AG09309 (cell line): ENCODE measurements around the gene TBC1D30.

Experiments
- DNase-seq: peaks from one replicate; pipeline ENCODE4 v3.0.0-alpha.2; 2010; ENCODE audit warnings: low read depth
- H3K4me3 ChIP-seq: 2 replicates; pipeline ENCODE4 v1.5.1; 2011; ENCODE audit warnings: mild to moderate bottlenecking, low read depth, low read length, moderate library complexity; ENCODE audit not compliant: control insufficient read depth
- TF ChIP-seq, protein P1 (sequence below): IDR thresholded peaks from 2 replicates; pipeline ENCODE4 v1.5.1; 2011; ENCODE audit warnings: mild to moderate bottlenecking, low read depth, low read length, inconsistent platforms; ENCODE audit not compliant: insufficient read depth, control insufficient read depth; ENCODE audit errors: missing control alignments

TBC1D30 gene

DNA sequence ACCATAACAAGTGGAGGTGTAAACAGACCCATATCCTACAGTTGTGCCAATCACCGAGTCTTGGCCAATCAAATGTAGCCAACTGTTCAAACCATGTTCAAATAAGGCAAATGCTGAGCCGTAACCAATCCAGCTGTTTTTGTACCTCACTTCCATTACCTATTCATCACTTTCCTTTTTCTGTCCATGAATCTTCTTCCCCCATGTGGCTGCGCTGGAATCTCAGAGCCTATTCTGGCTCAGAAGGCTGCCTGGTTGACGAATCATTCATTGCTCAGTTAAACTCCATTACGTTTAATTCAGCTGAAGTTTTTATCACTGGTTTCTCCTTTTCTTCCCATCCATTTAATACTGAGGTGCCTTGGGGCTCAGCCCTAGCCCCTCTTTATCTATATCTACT is 71.1 kb downstream of the TBC1D30 start:
- no peak overlapping the region for H3K4me3 ChIP-seq
- no peak for DNase-seq
- TF ChIP-seq, protein P1, sequence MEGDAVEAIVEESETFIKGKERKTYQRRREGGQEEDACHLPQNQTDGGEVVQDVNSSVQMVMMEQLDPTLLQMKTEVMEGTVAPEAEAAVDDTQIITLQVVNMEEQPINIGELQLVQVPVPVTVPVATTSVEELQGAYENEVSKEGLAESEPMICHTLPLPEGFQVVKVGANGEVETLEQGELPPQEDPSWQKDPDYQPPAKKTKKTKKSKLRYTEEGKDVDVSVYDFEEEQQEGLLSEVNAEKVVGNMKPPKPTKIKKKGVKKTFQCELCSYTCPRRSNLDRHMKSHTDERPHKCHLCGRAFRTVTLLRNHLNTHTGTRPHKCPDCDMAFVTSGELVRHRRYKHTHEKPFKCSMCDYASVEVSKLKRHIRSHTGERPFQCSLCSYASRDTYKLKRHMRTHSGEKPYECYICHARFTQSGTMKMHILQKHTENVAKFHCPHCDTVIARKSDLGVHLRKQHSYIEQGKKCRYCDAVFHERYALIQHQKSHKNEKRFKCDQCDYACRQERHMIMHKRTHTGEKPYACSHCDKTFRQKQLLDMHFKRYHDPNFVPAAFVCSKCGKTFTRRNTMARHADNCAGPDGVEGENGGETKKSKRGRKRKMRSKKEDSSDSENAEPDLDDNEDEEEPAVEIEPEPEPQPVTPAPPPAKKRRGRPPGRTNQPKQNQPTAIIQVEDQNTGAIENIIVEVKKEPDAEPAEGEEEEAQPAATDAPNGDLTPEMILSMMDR = no peak

DNA sequence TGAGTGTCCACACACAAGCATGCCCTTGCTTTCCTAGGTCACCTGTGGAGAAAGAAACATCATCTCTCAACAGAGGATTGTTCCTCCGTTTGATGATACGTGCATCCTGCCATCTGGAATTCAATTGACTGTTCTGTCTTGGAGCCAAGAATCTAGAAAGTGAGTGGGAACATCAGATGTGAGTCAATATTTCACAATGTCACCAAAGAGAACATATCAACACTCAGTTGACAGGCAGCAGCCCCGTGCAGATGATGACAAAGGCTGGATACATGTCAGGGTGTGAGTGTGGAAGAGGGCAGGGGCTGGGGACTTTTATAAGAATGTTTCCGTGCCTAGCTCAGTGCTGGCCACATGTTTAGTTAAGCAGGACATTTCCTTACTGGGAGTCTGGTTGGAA is 76.1 kb downstream of the TBC1D30 start:
- H3K4me3 ChIP-seq = no peak overlapping the region
- TF ChIP-seq, protein P1 = no peak
- DNase-seq = no peak

DNA sequence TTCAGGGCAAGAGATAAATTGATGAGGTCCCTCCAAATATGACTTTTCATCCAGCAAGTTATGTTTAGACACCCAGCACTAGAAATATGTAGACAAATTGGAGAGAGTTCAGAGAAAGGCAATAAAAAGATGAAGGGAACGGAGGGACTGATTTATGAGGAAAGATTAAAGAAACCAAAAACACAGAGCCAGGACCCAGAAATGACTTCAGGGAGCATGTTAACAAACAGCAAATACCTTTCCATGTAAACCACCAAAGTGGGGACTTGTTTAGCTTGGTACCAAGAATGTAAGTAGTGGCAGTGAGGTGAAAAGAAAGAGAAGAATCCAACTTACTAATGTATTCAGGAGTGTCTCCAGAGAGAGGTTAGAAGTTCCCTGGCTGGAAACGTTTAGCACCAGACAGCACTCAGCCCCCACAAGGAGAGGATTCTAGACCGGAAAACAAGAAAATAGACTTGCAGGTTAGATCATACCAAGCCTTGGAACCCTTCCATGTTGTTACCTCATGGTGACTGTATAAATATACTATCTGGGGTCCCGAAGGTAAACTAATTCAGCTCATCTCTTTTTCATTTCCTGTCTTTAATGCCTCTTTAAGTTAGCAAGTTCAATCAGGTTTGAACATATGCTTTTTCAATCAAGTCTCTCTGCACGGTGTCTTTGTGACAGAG is 79.2 kb downstream of the TBC1D30 start:
- DNase-seq = no peak
- H3K4me3 ChIP-seq = no peak overlapping the region
- TF ChIP-seq, protein P1 = no peak

DNA sequence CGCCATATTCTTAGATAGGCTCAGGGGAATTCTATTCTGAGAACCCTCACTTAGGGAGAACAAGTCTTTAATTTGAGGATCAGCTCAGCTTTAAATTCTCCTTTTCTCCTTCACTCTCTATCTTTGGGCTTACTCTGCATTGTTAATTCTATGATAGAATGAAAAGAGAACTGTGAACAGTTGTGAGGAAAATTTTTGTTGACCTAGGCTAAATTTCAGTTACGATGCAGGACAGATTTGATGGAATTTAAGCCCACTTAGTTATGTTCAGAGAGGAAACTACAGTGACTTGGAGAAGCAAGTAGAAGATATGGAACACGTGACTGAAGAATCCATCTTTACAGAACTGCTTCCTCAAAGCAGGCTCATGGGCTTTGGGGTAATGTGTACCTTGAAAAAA is 82.7 kb downstream of the TBC1D30 start:
- DNase-seq = no peak
- TF ChIP-seq, protein P1 = no peak
- H3K4me3 ChIP-seq = no peak overlapping the region

DNA sequence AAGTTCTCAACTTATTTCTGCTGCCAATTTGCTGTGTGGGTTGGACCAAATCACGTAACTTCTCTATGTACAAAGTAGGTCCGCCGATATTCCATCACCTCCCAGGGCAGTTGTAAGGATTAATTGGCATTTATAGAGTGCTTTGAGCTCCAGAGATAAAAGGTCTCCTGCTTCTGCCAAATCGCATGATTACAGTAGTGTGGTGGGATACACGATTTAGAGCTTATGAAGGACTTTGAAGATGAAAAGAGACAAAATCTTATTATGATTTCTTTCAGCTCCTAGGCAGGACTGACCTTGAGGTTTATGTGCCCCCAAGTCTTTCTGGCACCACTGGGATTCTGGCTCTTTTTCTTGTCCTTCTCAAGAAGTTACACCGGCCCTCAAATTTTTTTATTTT is 84.7 kb downstream of the TBC1D30 start:
- TF ChIP-seq, protein P1 = no peak
- H3K4me3 ChIP-seq = no peak overlapping the region
- DNase-seq = no peak

DNA sequence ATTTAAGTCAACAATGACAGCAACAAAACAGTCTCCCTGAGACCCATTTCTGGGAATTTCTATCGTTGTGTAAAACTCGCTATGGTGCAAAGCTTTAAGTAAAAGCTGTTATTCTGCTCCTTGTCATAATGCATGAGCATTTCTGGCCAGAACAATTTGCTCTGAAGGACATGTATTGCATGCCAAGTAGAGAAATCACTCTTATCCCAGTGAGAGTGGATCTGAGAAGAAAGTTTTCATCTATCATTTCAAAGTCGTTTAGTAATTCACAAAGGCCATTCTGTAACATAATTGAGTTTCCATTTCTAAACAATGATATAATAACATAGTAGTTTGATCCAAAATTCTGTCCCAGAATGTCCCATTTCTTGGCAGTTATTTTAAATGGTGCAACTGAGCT is 86.6 kb downstream of the TBC1D30 start:
- no peak overlapping the region for H3K4me3 ChIP-seq
- no peak for DNase-seq
- TF ChIP-seq, protein P1 = no peak
